NCI-H226 (cell line): ENCODE data around the gene LRRC34.

ENCODE experiments used
- DNase-seq: peaks from one replicate; pipeline ENCODE4 v3.0.0-alpha.2; 2015

Gene LRRC34

GRCh38 chr3:169813278-169813677, 574 bp upstream of the LRRC34 start:
- no peak for DNase-seq

- peak; percentile 8 for DNase-seq
These were observed 923 bp downstream of the LRRC34 start for GRCh38 chr3:169811631-169812331.

DNA sequence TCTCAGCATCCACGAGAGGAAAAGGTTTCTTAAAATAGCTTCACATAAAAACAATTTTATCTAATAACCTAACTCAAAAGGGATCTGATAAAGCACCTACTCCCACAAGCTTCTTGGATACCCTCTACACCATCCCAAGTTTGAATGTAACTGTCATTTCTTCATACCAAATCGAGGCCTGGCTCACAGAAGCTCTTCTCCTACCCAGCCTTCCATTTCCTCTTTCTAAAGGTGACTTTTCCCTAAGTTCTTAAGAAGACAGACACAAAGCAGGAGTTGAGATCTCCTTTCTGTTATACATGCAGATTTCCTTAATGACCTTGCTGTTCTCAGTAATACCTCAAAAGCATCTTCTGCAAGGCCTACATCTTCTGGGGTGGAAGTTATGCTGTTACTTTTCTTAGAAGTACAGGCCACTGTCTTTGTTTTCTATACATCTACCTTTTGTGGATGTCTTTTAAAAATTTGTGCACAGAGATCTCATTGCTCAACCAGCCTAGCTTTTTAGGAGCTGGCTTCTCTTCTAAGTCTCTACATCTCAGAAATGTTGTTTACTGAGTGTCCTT, 3.4 kb downstream of the LRRC34 start:
- DNase-seq: no peak

GRCh38 chr3:169804681-169805080, 8.0 kb downstream of the LRRC34 start:
- no peak for DNase-seq

- no peak for DNase-seq
These were observed 20.3 kb downstream of the LRRC34 start for GRCh38 chr3:169792359-169792758.

DNA sequence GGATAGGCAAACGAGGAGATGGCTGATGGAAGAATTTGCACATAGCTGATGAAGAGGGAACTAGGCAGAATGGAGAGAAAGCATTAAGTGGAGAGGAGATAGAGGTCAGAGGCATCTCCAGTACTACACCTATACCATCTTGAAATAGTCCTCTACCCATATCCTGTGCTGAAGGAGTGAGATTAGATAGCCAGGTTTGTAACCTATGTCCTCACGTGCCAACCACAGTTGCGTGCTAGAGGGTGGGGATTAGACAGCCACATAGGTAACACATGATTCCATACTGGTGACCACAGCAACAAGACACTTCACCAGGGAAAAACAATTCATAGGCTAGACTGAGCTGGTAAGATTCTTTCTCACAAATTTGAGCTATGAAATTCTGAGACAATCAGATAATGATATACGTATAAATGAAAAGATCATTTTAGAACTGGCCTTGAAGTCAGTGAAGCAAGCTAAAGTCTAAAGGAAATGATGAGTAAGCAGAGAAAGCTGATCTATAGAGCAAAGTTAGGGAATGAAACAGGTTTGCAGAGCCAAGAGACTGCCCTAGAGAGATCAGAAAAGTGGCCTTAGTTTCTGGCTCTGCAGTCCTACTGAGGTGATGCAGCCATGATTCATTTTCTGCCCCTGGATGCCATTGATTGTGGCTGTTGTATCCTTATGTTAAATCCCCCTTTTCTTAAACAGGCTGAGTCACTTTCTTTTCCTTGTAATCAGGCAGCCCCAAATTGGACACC, 21.8 kb downstream of the LRRC34 start:
- DNase-seq: no peak

- no peak for DNase-seq
These were observed 22.5 kb downstream of the LRRC34 start for GRCh38 chr3:169790219-169790618.

DNA sequence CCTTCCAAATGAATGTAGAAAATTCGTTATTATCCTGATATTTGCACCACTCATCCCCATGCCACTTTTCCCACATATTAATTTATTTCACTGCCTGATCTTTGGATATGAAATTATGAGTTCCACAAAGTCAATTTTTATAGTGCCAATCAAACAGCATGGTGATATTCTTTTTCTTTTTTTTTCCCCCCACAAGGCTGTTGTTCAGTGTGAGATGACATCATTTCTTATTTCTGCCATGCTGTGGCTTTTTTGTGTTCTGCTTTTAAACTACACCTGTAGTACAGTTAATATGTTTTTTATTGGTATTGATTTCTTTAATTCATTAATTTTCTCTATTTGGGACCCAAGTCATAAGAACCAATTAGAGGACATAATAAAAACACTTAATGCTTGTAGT, 24.9 kb downstream of the LRRC34 start:
- no peak for DNase-seq

DNA sequence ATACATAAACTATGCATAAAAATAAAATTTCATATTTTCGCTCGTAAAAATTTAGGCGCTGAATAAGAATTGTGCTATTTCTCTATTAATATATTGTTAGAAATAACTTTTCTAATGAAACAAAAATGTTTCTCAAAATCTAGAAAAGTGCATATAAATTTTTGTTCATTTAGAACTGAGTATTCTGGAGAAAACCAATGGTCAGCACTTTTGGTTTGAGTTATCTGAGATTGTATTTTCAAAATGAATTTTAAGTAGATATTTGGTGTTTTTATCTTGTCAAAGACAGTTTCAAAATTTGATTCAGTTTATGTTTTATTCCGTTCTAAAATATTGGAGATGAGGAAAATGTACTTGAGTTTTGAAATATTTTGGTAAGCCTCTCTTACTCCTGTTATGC, 25.6 kb downstream of the LRRC34 start:
- DNase-seq: no peak

DNA sequence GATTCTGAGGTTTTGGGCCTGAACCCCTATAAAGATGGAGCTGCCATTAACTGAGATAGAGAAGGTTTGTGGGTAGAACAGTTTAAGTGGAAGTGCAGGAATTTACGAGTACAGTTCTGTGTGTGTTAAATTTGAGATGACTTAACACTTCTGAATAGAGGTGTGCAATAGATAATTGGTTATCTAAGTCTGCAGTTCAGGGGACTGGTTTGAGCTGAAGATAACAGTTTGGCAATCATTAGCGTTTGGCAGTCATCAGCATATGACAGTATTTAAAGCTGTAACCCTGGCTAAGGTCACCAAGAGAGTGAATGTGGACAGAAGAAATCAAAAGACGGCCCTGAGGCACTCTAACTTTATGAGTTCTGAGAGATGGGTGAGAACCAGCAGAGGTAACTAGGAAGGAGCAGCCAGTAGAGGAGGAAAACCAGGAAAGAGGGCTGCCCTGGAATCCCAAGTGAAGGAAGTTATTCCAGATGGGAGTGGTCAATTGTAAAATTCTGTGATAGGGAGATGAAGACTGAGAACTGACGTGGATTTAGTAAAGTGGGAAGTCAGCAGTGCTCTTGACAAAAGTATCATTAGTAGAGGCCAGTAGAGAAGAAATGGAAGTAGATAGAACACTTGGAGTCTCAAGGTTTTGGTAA, 31.4 kb downstream of the LRRC34 start:
- DNase-seq: no peak

DNA sequence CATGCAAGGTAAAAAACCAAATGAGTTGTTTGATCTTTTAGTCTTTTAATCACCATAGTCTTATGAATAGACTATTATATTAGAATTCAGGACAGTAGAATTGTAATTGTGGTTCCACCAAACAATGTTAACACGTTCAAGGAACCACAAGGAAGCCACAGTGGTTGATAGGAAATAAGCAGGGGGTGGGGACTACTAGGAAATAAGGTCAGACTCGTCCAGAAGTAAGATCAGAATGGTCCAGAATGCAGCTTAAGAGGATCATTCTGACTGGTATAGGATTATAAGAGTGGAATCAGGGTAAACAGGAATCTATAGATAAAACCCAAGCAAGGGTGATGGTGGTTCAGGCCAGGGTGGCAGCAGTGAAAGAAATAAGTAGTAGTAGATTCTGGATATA, 32.0 kb downstream of the LRRC34 start:
- DNase-seq: no peak

- DNase-seq: no peak
These were observed 34.9 kb downstream of the LRRC34 start for GRCh38 chr3:169777822-169778221.

DNA sequence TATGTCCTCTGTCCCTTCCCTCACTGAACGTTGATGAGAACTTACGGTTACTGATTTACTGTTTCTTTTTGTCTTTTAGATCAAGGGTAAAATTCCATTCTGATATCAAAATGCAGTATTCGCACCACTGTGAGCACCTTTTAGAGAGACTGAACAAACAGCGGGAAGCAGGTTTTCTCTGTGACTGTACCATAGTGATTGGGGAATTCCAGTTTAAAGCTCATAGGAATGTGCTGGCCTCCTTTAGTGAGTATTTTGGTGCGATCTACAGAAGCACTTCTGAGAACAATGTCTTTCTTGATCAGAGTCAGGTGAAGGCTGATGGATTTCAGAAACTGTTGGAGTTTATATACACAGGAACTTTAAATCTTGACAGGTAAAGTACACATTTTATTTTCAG, 38.5 kb downstream of the LRRC34 start:
- no peak for DNase-seq

- peak; percentile 90 for DNase-seq
These were observed 39.5 kb downstream of the LRRC34 start, which contains the start of gene MYNN for GRCh38 chr3:169772897-169773816. TSS of gene MYNN (plus strand) at chr3:169773396. CDS start at chr3:169774296, 900 bp downstream.

DNA sequence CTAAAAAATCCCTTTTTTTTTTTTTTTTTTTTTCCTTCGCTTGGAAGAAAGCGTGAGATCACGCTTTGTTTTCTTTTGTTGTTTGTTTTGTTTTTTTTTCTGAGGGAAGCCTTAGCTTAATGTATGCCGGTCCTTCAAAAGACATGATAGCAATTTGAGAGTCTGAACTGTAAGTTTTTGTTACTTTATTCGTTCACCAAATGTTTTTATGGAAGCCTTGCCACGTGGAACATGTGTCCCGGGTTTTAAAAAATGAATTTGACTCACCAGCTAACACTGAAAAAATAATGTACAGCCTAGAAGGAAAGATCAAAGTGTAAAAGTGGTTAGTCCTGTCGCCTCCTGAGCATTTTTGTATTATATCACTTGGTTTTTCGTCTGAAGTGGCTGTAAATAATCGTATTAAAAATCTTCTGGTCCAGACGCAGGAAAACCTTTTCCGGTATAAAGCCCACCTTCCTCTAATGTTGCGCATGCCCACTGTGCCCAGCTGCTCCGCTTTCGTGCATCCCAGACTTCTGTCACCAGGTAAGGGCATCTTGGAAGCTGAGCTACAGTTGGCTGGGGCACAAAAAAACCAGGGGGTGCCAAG, 40.3 kb downstream of the LRRC34 start:
- peak; percentile 74 for DNase-seq

- peak; percentile 39 for DNase-seq
These were observed 41.0 kb downstream of the LRRC34 start for GRCh38 chr3:169771497-169772304.

GRCh38 chr3:169769287-169770181, 43.2 kb downstream of the LRRC34 start, which contains the start of gene ACTRT3:
TSS of gene ACTRT3 (minus strand) at chr3:169769561. CDS start at chr3:169769520, 41 bp downstream.
- peak; percentile 27 for DNase-seq

GRCh38 chr3:169764882-169765612, 47.7 kb downstream of the LRRC34 start, which contains the start of gene TERC:
TSS of gene TERC (minus strand) at chr3:169765060.
- peak; percentile 92 for DNase-seq

- DNase-seq: peak; percentile 19
These were observed 48.3 kb downstream of the LRRC34 start for GRCh38 chr3:169764312-169764881.
